Measurements from ENCODE around the gene SLC35E1.

DNA sequence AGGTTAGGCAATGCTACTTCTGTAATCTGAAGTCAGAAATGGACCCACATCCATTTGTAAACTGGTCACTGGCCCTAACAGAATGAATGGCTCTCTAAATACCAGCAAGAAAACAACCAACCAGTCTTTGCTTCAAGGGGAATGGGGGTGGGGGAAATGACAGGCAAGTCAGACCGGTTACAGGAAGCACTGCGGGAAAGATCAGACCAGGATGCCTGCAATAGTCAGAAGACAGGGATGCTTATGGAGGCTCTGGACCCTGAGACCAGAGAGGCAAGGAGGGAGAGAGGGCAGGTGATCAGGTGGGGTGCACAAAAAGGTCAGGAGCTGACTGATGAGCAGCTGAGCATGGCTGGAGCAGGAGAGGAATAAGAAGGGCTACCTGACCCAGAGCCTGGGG, 42.7 kb upstream of the SLC35E1 start:
- TF ChIP-seq, protein P1, sequence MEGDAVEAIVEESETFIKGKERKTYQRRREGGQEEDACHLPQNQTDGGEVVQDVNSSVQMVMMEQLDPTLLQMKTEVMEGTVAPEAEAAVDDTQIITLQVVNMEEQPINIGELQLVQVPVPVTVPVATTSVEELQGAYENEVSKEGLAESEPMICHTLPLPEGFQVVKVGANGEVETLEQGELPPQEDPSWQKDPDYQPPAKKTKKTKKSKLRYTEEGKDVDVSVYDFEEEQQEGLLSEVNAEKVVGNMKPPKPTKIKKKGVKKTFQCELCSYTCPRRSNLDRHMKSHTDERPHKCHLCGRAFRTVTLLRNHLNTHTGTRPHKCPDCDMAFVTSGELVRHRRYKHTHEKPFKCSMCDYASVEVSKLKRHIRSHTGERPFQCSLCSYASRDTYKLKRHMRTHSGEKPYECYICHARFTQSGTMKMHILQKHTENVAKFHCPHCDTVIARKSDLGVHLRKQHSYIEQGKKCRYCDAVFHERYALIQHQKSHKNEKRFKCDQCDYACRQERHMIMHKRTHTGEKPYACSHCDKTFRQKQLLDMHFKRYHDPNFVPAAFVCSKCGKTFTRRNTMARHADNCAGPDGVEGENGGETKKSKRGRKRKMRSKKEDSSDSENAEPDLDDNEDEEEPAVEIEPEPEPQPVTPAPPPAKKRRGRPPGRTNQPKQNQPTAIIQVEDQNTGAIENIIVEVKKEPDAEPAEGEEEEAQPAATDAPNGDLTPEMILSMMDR (IDR thresholded peaks at IDR 0.05), result no peak
- no peak for TF ChIP-seq NFE2L1 (CRISPR knock-in tag; IDR thresholded peaks at IDR 0.05)
